ENCODE measurements around the gene PAX7.

DNA sequence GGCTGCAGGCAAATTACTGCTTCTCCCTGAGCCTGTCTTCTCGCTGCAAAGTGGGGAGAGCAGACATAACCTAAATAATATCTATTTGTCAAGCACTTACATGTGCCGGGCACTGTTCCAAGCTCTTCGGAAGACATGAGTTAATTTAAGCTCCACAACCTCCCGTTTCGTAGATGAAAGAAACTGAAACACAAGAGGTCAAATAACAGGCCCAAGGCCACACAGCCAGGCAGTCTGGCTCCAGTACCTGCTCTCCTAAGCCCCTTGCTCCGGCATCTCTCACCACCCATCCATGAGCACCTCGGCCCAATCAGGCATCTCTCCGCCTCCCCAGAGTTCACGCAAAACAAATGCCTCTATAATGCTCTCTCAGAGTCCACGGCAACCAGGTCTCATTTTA lies 163.4 kb downstream of the PAX7 start:
- TF ChIP-seq HCFC1 (IDR thresholded peaks at IDR 0.05; ENCODE audit: low read depth, low read length) (no peak), SPI1 (IDR thresholded peaks at IDR 0.05; ENCODE audit: borderline replicate concordance, low read depth, low read length) (no peak), SRF (CRISPR knock-in tag; IDR thresholded peaks at IDR 0.05) (no peak), FOSL1 (tag; conservative IDR thresholded peaks at IDR 0.05) (no peak), NR2C1 (IDR thresholded peaks at IDR 0.05) (no peak), NR2C1 (tag; IDR thresholded peaks at IDR 0.05) (no peak), CBFB (CRISPR knock-in tag; IDR thresholded peaks at IDR 0.05) (no peak), TFAM (CRISPR knock-in tag; conservative IDR thresholded peaks at IDR 0.05) (no peak), BACH1 (tag; IDR thresholded peaks at IDR 0.05) (no peak)
- TF ChIP-seq, protein P1, sequence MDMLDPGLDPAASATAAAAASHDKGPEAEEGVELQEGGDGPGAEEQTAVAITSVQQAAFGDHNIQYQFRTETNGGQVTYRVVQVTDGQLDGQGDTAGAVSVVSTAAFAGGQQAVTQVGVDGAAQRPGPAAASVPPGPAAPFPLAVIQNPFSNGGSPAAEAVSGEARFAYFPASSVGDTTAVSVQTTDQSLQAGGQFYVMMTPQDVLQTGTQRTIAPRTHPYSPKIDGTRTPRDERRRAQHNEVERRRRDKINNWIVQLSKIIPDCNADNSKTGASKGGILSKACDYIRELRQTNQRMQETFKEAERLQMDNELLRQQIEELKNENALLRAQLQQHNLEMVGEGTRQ (CRISPR knock-in tag; IDR thresholded peaks at IDR 0.05) = no peak
- TF ChIP-seq, protein P2, sequence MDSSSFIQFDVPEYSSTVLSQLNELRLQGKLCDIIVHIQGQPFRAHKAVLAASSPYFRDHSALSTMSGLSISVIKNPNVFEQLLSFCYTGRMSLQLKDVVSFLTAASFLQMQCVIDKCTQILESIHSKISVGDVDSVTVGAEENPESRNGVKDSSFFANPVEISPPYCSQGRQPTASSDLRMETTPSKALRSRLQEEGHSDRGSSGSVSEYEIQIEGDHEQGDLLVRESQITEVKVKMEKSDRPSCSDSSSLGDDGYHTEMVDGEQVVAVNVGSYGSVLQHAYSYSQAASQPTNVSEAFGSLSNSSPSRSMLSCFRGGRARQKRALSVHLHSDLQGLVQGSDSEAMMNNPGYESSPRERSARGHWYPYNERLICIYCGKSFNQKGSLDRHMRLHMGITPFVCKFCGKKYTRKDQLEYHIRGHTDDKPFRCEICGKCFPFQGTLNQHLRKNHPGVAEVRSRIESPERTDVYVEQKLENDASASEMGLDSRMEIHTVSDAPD (CRISPR knock-in tag; IDR thresholded peaks at IDR 0.05) = no peak
